Measurements from ENCODE around the gene GUCA1A. TPM values are rescaled to one million over a fixed set of nuclear protein-coding genes. Genes with fewer than 3 reads are reported as not detected.

GUCA1A gene
- total RNA-seq (not detected), polyA plus RNA-seq (not detected), total RNA-seq (not detected)

- H3K4me3 ChIP-seq (ENCODE audit: low read length): no peak within 1 kb of the TSS
- H3K9me3 ChIP-seq (ENCODE audit: control insufficient read depth in 2 of 3, low read length in 3 of 3): no peaks in the 10 kb centered on the region
- Mint-ChIP-seq H3K9me3 (peaks cover 0 to 1% (median 0%) of the 10 kb centered on the region in 11 donors), H3K4me1 (peaks cover 0 to 4% (median 0%) of the 10 kb centered on the region in 7 donors), H3K27ac (no peak within 1 kb of the TSS), H3K4me3 (no peak within 1 kb of the TSS), H3K36me3 (no peaks in the 10 kb centered on the region), H3K27me3 (peaks cover 0 to 8% (median 0%) of the 10 kb centered on the region in 5 donors)
- H3K4me1 ChIP-seq (ENCODE audit: control insufficient read depth in 2 of 2, insufficient read depth in 2 of 2, low read length in 2 of 2): no peaks in the 10 kb centered on the region
- ChIA-PET POLR2A (no interaction called here), CTCF (no interaction called here)
- intact Hi-C loops (cut with micrococcal nuclease): no loop called here
- no peak for ATAC-seq
- H3K36me3 ChIP-seq (ENCODE audit: control insufficient read depth in 2 of 3, insufficient read depth in 3 of 3, low read length in 3 of 3): no peaks in the 10 kb centered on the region
- no peaks in the 10 kb centered on the region for H3K27me3 ChIP-seq (ENCODE audit: control insufficient read depth in 2 of 2, insufficient read depth in 2 of 2, low read length in 2 of 2)
- H3K27ac ChIP-seq (ENCODE audit: low read depth, low read length): no peak within 1 kb of the TSS
- DNase-seq: no peak
Observed at GRCh38 chr6:42173101-42173500, at the start of gene GUCA1A. Gene GUCA1A, plus strand, starts transcription at chr6:42173364. Its CDS starts 250 bp downstream, at chr6:42173614.

GRCh38 chr6:42123379-42124103 is 49.6 kb upstream of the GUCA1A start:
- CTCF ChIA-PET: no interaction called here
- intact Hi-C loops (cut with micrococcal nuclease): no loop called here
- no peak for ATAC-seq
- Histone ChIP-seq H3K9me3 (ENCODE audit: control insufficient read depth in 2 of 3, low read length in 3 of 3) (no peaks in the 10 kb centered on the region), H3K4me3 (ENCODE audit: low read length) (no peak overlapping the region), H3K4me1 (ENCODE audit: control insufficient read depth in 2 of 2, insufficient read depth in 2 of 2, low read length in 2 of 2) (no peaks in the 10 kb centered on the region), H3K36me3 (ENCODE audit: control insufficient read depth in 2 of 3, insufficient read depth in 3 of 3, low read length in 3 of 3) (no peaks in the 10 kb centered on the region), H3K27ac (ENCODE audit: low read depth, low read length) (no peak overlapping the region), H3K27me3 (ENCODE audit: control insufficient read depth in 2 of 2, insufficient read depth in 2 of 2, low read length in 2 of 2) (no peaks in the 10 kb centered on the region)
- Mint-ChIP-seq H3K27ac (no peak overlapping the region), H3K4me1 (peaks cover 0 to 2% (median 0%) of the 10 kb centered on the region in 7 donors), H3K36me3 (no peaks in the 10 kb centered on the region), H3K9me3 (no peaks in the 10 kb centered on the region), H3K4me3 (no peak overlapping the region), H3K27me3 (no peaks in the 10 kb centered on the region)
- DNase-seq: no peak
- POLR2A ChIA-PET: no interaction called here

- H3K36me3 ChIP-seq (ENCODE audit: control insufficient read depth in 2 of 3, insufficient read depth in 3 of 3, low read length in 3 of 3): no peaks in the 10 kb centered on the region
- Mint-ChIP-seq H3K27me3 (no peaks in the 10 kb centered on the region), H3K36me3 (no peaks in the 10 kb centered on the region), H3K27ac (no peak overlapping the region), H3K4me3 (no peak overlapping the region), H3K9me3 (no peaks in the 10 kb centered on the region), H3K4me1 (peaks cover 0 to 2% (median 0%) of the 10 kb centered on the region in 7 donors)
- ChIA-PET CTCF (no interaction called here), POLR2A (no interaction called here)
- intact Hi-C loops (cut with micrococcal nuclease): no loop called here
- H3K4me3 ChIP-seq (ENCODE audit: low read length): no peak overlapping the region
- no peak overlapping the region for H3K27ac ChIP-seq (ENCODE audit: low read depth, low read length)
- ATAC-seq (no peak), DNase-seq (no peak)
- H3K27me3 ChIP-seq (ENCODE audit: control insufficient read depth in 2 of 2, insufficient read depth in 2 of 2, low read length in 2 of 2): no peaks in the 10 kb centered on the region
- H3K9me3 ChIP-seq (ENCODE audit: control insufficient read depth in 2 of 3, low read length in 3 of 3): no peaks in the 10 kb centered on the region
- no peaks in the 10 kb centered on the region for H3K4me1 ChIP-seq (ENCODE audit: control insufficient read depth in 2 of 2, insufficient read depth in 2 of 2, low read length in 2 of 2)
Observed at GRCh38 chr6:42124223-42124836, 48.8 kb upstream of the GUCA1A start.

GRCh38 chr6:42125231-42125630 is 47.9 kb upstream of the GUCA1A start:
- no peak for DNase-seq
- no peaks in the 10 kb centered on the region for H3K36me3 ChIP-seq (ENCODE audit: control insufficient read depth in 2 of 3, insufficient read depth in 3 of 3, low read length in 3 of 3)
- Mint-ChIP-seq H3K27me3 (no peaks in the 10 kb centered on the region), H3K36me3 (no peaks in the 10 kb centered on the region), H3K9me3 (no peaks in the 10 kb centered on the region), H3K4me3 (no peak overlapping the region), H3K27ac (no peak overlapping the region), H3K4me1 (peaks cover 0 to 2% (median 0%) of the 10 kb centered on the region in 7 donors)
- ChIA-PET POLR2A (interaction anchor here (0.7 kb wide), 1 partner anchor 501 kb away, joined by 5 read pairs; no protein-coding TSS in a partner anchor), CTCF (no interaction called here)
- no peak for ATAC-seq
- no peak overlapping the region for H3K27ac ChIP-seq (ENCODE audit: low read depth, low read length)
- H3K27me3 ChIP-seq (ENCODE audit: control insufficient read depth in 2 of 2, insufficient read depth in 2 of 2, low read length in 2 of 2): no peaks in the 10 kb centered on the region
- intact Hi-C loops (cut with micrococcal nuclease): no loop called here
- no peak overlapping the region for H3K4me3 ChIP-seq (ENCODE audit: low read length)
- no peaks in the 10 kb centered on the region for H3K9me3 ChIP-seq (ENCODE audit: control insufficient read depth in 2 of 3, low read length in 3 of 3)
- H3K4me1 ChIP-seq (ENCODE audit: control insufficient read depth in 2 of 2, insufficient read depth in 2 of 2, low read length in 2 of 2): no peaks in the 10 kb centered on the region

GRCh38 chr6:42125663-42126062 is 47.5 kb upstream of the GUCA1A start:
- Mint-ChIP-seq H3K36me3 (no peaks in the 10 kb centered on the region), H3K27ac (no peak overlapping the region), H3K4me3 (no peak overlapping the region), H3K9me3 (no peaks in the 10 kb centered on the region), H3K4me1 (peaks cover 0 to 2% (median 0%) of the 10 kb centered on the region in 7 donors), H3K27me3 (no peaks in the 10 kb centered on the region)
- no peak for DNase-seq
- intact Hi-C loops (cut with micrococcal nuclease): no loop called here
- H3K27ac ChIP-seq (ENCODE audit: low read depth, low read length): no peak overlapping the region
- no peaks in the 10 kb centered on the region for H3K4me1 ChIP-seq (ENCODE audit: control insufficient read depth in 2 of 2, insufficient read depth in 2 of 2, low read length in 2 of 2)
- ATAC-seq: no peak
- ChIA-PET CTCF (no interaction called here), POLR2A (interaction anchor here (0.7 kb wide), 1 partner anchor 501 kb away, joined by 5 read pairs; no protein-coding TSS in a partner anchor)
- H3K27me3 ChIP-seq (ENCODE audit: control insufficient read depth in 2 of 2, insufficient read depth in 2 of 2, low read length in 2 of 2): no peaks in the 10 kb centered on the region
- H3K4me3 ChIP-seq (ENCODE audit: low read length): no peak overlapping the region
- no peaks in the 10 kb centered on the region for H3K36me3 ChIP-seq (ENCODE audit: control insufficient read depth in 2 of 3, insufficient read depth in 3 of 3, low read length in 3 of 3)
- H3K9me3 ChIP-seq (ENCODE audit: control insufficient read depth in 2 of 3, low read length in 3 of 3): no peaks in the 10 kb centered on the region

GRCh38 chr6:42128460-42129359 is 44.5 kb upstream of the GUCA1A start:
- no peak overlapping the region for H3K27ac Mint-ChIP-seq
- POLR2A ChIA-PET: no interaction called here

More at GRCh38 chr6:42128460-42129359, 44.5 kb upstream of the GUCA1A start:
- Mint-ChIP-seq H3K9me3 (no peaks in the 10 kb centered on the region), H3K27me3 (peaks cover 0 to 3% (median 0%) of the 10 kb centered on the region in 5 donors), H3K4me1 (no peaks in the 10 kb centered on the region), H3K4me3 (no peak overlapping the region), H3K36me3 (no peaks in the 10 kb centered on the region)
- ATAC-seq (no peak), DNase-seq (no peak)
- Histone ChIP-seq H3K27me3 (ENCODE audit: control insufficient read depth in 2 of 2, insufficient read depth in 2 of 2, low read length in 2 of 2) (no peaks in the 10 kb centered on the region), H3K27ac (ENCODE audit: low read depth, low read length) (no peak overlapping the region), H3K36me3 (ENCODE audit: control insufficient read depth in 2 of 3, insufficient read depth in 3 of 3, low read length in 3 of 3) (no peaks in the 10 kb centered on the region), H3K4me3 (ENCODE audit: low read length) (no peak overlapping the region), H3K9me3 (ENCODE audit: control insufficient read depth in 2 of 3, low read length in 3 of 3) (no peaks in the 10 kb centered on the region), H3K4me1 (ENCODE audit: control insufficient read depth in 2 of 2, insufficient read depth in 2 of 2, low read length in 2 of 2) (no peaks in the 10 kb centered on the region)
- intact Hi-C loops (cut with micrococcal nuclease): no loop called here
- CTCF ChIA-PET: no interaction called here

All from naive thymus-derived CD4-positive, alpha-beta T cell (primary cell).